Activated B cell treated with CpG ODN at 0.5 μM for 24 hours (primary cell): Measurements from ENCODE around the gene LRRC59. TPM values are rescaled to one million over a fixed set of nuclear protein-coding genes. Genes with fewer than 3 reads are reported as not detected.
"Not testable (repeated sequence)": the region's sequence is repeated elsewhere in the genome, so short reads cannot be mapped to it uniquely, and the experiment has no call there.

Source experiments
- ATAC-seq: fragments of 200-7000 bp; cut with Tn5 transposase; one replicate; pipeline ENCODE4 v1.10.0; 2021; ENCODE audit warnings: low read depth, mild to moderate bottlenecking, moderate library complexity
- CTCF ChIA-PET: fragments of 350-600 bp; sonication (Branson Sonifier 250); formaldehyde crosslinking; loops from one replicate; lab custom pipeline; 2021; ENCODE audit warnings: antibody characterized with exemption; lab: Charles Lee
- POLR2A ChIA-PET: fragments of 350-600 bp; sonication (Branson Sonifier 250); formaldehyde crosslinking; loops from one replicate; lab custom pipeline; 2021; ENCODE audit warnings: antibody characterized with exemption; lab: Charles Lee
- DNase-seq: peaks from one replicate; pipeline ENCODE4 v3.0.0; 2022
- H3K27ac Mint-ChIP-seq: one replicate; pipeline ENCODE4 v1.8.0; 2020; ENCODE audit warnings: mixed read lengths
- H3K27me3 Mint-ChIP-seq: one replicate; pipeline ENCODE4 v1.8.0; 2021; ENCODE audit warnings: mixed read lengths
- H3K36me3 Mint-ChIP-seq: one replicate; pipeline ENCODE4 v1.8.0; 2021; ENCODE audit warnings: low read depth, mixed read lengths
- H3K4me1 Mint-ChIP-seq: one replicate; pipeline ENCODE4 v1.8.0; 2021; ENCODE audit warnings: mixed read lengths
- H3K4me3 Mint-ChIP-seq: one replicate; pipeline ENCODE4 v1.8.0; 2020; ENCODE audit warnings: mild to moderate bottlenecking, mixed read lengths
- H3K9me3 Mint-ChIP-seq: one replicate; pipeline ENCODE4 v1.8.0; 2020; ENCODE audit warnings: mixed read lengths
- CTCF ChIP-seq: fragments of 200-600 bp; IDR thresholded peaks from one replicate; pipeline ENCODE4 v1.8.0; 2022; ENCODE audit warnings: antibody characterized with exemption, mild to moderate bottlenecking
- intact Hi-C: fragments of 100-400 bp; cut with micrococcal nuclease; formaldehyde crosslinking; loops from one replicate; pipeline ENCODE4 v1.15.1; 2024
- total RNA-seq: library from RNA; stranded (reverse); gene quantifications from 2 replicates; pipeline ENCODE4 v1.2.3, GENCODE V29; 2022

The LRRC59 gene
- total RNA-seq, 1 donor from 2014 or later: 42.0 TPM

- no peaks in the 10 kb centered on the region for H3K9me3 Mint-ChIP-seq
- no peak overlapping the region for H3K4me3 Mint-ChIP-seq
- DNase-seq (no peak), ATAC-seq (no peak)
- no peaks in the 10 kb centered on the region for H3K27me3 Mint-ChIP-seq
- H3K36me3 Mint-ChIP-seq: peaks cover 10% of the 10 kb centered on the region
- intact Hi-C loops: no loop called here
- CTCF ChIA-PET: interaction anchor here (1.7 kb wide), 1 partner anchor 47 kb away, joined by 3 read pairs; no protein-coding TSS in a partner anchor
- H3K27ac Mint-ChIP-seq: no peak overlapping the region
- POLR2A ChIA-PET: no interaction called here
- peaks cover 11% of the 10 kb centered on the region for H3K4me1 Mint-ChIP-seq
- no peak for TF ChIP-seq CTCF
These were observed 34.9 kb upstream of the LRRC59 start for GRCh38 chr17:50432125-50432762.

GRCh38 chr17:50430821-50431618, 33.7 kb upstream of the LRRC59 start:
- no peak for ATAC-seq
- intact Hi-C loops: no loop called here
- no peak for DNase-seq
- peaks cover 19% of the 10 kb centered on the region for H3K4me1 Mint-ChIP-seq
- no peaks in the 10 kb centered on the region for H3K27me3 Mint-ChIP-seq
- no peak for TF ChIP-seq CTCF
- peaks cover 8% of the 10 kb centered on the region for H3K36me3 Mint-ChIP-seq
- ChIA-PET CTCF (interaction anchor here (1.7 kb wide), 1 partner anchor 48 kb away, joined by 3 read pairs; no protein-coding TSS in a partner anchor), POLR2A (interaction anchor here (0.6 to 0.7 kb wide), 2 partner anchors 10 to 238 kb away, joined by 3 read pairs; no protein-coding TSS in a partner anchor)
- no peak overlapping the region for H3K27ac Mint-ChIP-seq
- H3K4me3 Mint-ChIP-seq: no peak overlapping the region
- H3K9me3 Mint-ChIP-seq: no peaks in the 10 kb centered on the region

GRCh38 chr17:50429793-50430192, 32.5 kb upstream of the LRRC59 start:
- peaks cover 10% of the 10 kb centered on the region for H3K36me3 Mint-ChIP-seq
- intact Hi-C loops: no loop called here

GRCh38 chr17:50428831-50429424, 31.6 kb upstream of the LRRC59 start:
- POLR2A ChIA-PET: interaction anchor here (0.7 to 1.5 kb wide), 2 partner anchors 10 to 32 kb away, joined by 3 read pairs; partner anchors contain the start of gene LRRC59
- no peak for TF ChIP-seq CTCF
- H3K4me1 Mint-ChIP-seq: peaks cover 28% of the 10 kb centered on the region
- H3K9me3 Mint-ChIP-seq: no peaks in the 10 kb centered on the region
- H3K4me3 Mint-ChIP-seq: no peak overlapping the region
- intact Hi-C loops: no loop called here
- H3K27me3 Mint-ChIP-seq: no peaks in the 10 kb centered on the region
- CTCF ChIA-PET: no interaction called here
- no peak overlapping the region for H3K27ac Mint-ChIP-seq
- peaks cover 8% of the 10 kb centered on the region for H3K36me3 Mint-ChIP-seq
- DNase-seq: no peak
- ATAC-seq: no peak

More at GRCh38 chr17:50429793-50430192, 32.5 kb upstream of the LRRC59 start:
- no peak overlapping the region for H3K27ac Mint-ChIP-seq
- DNase-seq (no peak), ATAC-seq (no peak)
- H3K4me3 Mint-ChIP-seq: no peak overlapping the region
- ChIA-PET CTCF (no interaction called here), POLR2A (interaction anchor here (1.5 kb wide), 1 partner anchor 33 kb away, joined by 3 read pairs; the partner anchor contains the start of gene LRRC59)
- no peaks in the 10 kb centered on the region for H3K27me3 Mint-ChIP-seq
- no peak for TF ChIP-seq CTCF
- peaks cover 26% of the 10 kb centered on the region for H3K4me1 Mint-ChIP-seq
- H3K9me3 Mint-ChIP-seq: no peaks in the 10 kb centered on the region

- ATAC-seq, H3K27ac Mint-ChIP-seq, H3K9me3 Mint-ChIP-seq, DNase-seq, H3K36me3 Mint-ChIP-seq, POLR2A ChIA-PET, H3K27me3 Mint-ChIP-seq, H3K4me3 Mint-ChIP-seq, CTCF ChIA-PET, intact Hi-C loops: not testable (repeated sequence)
- H3K4me1 Mint-ChIP-seq: peaks cover 31% of the 10 kb centered on the region
These were observed 30.8 kb upstream of the LRRC59 start for GRCh38 chr17:50428126-50428525.
